Eye (tissue), 1 donor: ENCODE results near the gene PKDCC.
"Not testable (repeated sequence)": the region's sequence is repeated elsewhere in the genome, so short reads cannot be mapped to it uniquely, and the experiment has no call there.

Experiments used
- DNase-seq: peaks from one replicate; pipeline ENCODE4 v3.0.0-alpha.2; 2015

The PKDCC gene

DNA sequence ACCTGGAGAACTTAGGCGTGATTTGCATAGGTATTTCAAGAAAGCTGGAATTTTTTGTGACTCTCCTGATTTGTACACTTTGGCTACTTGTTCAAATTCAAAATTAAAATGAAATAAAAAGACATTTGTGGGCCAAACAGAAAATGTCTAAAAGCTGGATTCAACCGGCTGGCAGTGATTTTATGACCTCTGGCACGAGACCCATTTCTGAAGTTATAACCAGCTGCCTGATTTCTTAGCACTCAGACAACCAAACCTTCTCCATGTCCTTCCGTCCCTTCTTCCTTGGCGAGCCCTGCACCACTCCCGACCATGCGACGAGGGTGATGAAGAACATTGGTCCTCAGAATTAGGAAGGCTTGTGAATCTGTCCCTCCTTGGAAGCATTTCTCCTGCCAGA, 19.7 kb downstream of the PKDCC start:
- no peak for DNase-seq

DNA sequence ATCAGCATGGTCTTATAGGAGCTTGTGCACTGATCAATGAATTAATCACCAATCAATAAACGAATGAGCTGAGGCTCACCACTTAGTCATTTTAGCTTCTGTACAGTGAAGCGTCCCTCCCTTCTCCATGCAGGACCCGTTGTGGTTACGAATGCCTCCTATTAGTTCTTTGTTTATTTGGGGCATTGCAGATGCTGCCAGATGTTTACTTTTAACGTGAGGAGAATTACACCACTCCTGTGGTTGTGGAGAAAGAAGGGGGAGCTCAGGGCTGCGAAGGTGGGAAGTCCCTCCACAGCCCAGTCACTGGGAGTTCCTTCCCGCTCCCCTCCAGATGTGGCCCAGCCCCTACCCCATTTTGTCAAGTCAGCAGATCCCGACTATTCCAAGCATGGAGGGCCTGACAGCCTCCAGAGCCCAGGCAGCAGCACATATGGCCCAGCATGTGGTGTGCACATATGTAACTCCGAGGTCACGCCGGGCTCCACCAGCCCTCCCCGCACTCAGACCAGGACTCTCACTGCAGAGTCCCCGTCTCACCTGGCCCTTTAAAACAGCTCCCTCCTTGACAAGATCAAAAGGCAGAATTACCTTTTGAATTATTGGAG, 20.9 kb downstream of the PKDCC start:
- no peak for DNase-seq

DNA sequence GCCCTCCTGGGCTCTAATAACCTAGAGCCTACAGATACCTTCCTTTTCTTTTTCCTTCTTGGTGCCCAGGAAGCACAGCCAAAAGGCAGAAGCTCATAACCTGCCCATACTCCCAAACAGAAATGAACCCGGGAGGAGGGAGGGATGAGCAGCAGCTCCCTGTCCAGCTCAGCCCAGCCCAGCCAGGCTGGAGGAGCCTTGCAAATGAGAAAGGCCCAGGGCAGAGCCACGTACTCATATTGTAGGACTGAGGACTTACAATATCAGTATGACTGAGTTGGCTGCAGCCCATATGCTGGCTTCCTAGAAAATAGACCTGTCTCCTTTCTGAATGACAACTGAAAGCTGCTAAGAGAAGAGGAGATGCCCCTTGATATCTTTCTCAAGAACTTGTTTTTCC, 21.7 kb downstream of the PKDCC start:
- DNase-seq, result no peak

DNA sequence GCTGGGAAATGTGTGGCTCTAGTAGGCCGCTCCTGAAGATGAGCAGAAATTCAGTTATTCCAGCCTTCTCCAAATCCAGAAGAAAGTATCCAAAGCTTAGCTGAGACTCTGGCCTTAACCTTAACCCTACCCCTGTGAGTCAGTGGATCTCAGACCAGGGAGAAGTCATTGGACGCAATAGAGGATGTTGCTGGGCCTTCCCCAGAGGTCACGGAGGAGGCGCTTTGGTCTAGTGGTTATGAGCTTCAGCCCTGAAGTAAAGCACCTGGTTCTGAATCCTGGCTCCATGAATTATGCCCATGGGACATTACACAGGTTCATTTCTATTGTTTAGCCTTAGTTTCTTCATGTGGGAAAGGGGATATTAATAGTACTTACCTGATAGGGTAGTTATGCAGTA, 24.0 kb downstream of the PKDCC start:
- no peak for DNase-seq

DNA sequence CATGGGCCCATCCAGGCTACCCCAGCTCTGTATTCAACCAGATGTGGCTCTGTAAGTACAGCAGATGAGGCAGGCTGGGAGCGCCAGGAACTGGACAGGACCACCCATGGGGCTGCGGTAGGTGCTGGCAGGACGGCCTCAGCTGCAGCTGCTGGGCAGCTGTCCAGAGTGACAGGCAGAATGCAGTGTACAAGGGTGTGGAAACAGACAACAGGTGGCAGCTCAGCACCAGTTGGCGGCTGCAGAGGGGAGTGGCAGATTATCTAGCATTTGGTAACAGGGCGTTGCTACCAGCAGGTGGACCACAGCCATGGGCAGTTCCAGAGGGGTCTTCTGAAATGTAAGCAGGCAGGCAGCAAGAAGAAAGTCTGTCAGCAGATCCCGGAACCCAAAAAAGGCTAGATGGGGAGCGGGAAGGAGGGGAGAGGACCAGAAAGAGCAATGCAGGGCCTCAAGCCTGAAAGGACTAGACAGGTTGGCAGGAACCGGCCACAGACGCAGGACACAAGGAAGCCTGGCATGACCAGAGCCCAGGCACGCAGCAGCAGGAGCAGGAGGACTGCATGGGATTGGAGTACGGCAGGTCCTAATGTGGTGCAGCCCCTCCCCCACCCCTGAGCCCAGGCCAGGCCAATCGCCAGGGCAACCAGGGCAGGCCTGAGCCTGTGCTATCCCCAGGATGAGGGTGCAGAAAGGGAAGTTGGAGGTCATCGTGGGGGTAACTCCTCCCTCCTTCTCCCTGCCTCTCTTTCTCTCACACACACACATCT, 24.7 kb downstream of the PKDCC start:
- peak; percentile 76 for DNase-seq

DNA sequence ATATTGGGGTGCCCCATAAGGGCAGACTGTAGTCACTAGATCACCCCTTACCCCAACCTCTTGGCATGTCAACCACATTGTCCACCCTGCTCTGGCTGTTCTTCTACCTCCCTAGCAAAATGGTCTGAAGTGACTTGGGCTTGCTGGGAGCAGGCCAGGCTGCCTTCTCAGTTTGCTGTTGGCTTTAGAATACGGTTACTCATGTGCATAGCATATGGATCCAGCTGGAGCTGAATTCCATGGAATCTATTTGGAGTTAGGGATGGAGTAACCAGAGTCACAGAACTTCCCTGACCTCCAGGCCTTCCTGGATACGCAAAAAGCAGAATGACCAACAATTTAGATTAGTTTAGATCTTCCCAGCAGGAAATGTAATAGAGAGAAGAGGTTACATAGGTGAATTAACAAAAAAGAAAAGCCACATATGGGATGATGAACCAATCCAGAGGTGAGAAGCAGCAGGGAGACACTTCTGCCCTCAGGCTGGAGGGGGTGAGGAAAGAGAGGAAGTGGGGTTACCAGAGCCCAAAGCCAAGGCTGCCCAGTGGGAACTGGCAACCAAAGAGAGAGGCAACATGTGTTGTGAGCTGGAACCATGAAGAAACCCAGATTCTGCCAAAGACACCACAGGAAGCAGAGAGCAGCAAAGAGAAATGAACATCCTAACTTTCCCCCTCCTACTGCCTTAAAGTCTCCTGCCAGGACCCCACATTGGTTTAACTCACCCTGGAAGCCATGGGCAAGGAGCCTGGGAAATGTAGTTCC, 26.1 kb downstream of the PKDCC start:
- no peak for DNase-seq

DNA sequence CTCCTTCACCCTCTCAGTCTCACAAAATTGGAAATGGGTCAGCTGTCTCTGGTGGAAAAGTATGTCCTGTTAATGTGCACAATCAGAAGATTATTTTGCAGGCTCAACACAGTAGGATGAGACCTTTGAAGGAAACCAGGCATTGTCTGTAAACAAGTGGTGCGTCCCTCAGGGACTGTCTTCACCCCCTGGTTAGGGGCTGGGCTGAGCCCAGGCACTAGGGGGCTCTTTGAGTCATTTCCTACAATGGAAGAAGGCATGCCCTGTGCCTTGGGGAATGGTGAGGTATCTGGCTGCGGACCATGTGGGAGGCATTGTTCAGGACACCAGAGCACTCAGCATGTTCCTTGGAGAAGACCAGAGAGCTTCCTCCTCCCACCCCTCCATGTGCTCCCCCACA, 26.8 kb downstream of the PKDCC start:
- DNase-seq, result no peak

DNA sequence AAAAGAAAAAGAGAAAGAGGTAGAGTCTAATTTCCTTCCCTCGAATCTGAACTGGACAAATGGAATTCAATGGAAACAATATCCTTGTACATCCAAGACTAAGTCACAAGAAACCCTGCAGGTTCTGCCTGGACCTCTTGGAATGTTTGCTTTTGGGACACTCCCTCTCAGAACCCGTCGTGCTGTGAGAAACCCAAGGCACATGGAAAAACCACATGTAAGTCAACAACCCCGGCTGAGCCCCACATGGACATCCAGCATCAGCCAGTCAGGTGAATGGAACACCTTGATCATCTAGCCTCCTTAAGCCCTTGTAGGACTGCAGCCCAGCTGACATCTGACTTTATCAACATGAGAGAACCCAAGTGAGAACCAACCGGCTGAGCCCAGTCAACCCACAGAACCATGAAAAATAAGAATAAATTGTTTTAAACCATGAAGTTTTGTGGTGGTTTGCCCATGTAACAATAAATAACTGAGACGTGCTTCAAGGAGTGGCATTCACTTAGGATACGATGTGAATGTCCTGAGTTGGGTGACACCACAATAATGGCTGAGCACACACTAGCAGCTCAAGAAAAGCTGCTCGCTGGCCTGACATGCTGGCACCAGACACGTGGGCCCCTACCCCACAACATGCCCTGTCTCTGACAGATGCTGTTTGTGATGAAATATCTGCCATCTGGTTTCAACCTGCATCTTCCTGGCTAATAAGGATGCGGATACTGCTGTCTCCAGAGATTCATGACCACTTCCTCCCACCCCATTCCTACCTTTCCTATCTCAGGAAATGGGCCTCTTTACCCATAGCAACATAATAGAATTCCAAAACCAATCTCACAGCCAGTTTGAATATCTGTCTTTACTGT, 28.8 kb downstream of the PKDCC start:
- DNase-seq, result no peak

DNA sequence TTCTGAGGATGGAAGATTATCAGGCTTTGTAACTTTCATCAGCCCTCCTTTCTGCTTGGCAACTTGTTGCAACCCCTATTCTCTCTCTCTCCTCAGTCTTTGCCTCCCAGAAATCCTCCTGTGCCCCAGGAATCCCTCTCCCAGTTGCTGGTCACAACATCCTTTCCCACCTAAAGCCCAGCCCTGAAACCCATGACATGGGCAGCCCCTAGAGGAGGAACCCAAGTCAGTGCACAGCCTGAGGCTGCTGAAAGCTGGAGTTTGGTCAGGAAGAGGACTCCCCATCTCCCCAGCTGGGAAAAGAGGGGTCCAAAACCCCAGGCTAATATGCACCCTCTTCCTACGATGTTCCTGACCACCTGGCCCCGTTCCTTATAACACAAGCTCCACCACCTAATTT, 29.5 kb downstream of the PKDCC start:
- no peak for DNase-seq

DNA sequence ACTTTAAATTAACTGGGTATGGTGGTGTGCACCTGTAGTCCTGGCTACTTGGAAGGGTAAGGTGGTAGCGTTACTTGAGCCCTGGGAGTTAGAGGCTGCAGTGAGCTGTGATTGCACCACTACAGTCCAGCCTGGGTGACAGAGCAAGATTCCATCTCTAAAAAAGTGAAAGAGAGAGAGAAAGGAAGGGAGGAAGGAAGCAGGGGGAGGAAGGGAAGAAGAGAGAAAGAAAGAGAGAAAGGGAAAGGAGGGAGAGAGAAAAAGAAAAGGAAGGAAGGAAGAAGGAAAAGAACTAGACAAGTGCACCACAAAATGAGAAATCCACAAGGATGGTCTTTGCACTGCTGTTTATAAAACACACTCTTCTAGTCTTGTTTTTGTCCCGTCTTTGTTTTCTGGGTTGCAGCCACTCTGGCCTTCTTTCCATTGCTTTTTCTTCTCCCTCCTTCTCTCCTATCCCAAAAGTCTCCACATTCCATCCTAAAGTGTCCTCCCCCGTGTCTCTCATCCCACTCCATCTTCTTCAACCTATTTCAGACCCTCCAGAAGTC, 32.0 kb downstream of the PKDCC start:
- DNase-seq, result no peak

DNA sequence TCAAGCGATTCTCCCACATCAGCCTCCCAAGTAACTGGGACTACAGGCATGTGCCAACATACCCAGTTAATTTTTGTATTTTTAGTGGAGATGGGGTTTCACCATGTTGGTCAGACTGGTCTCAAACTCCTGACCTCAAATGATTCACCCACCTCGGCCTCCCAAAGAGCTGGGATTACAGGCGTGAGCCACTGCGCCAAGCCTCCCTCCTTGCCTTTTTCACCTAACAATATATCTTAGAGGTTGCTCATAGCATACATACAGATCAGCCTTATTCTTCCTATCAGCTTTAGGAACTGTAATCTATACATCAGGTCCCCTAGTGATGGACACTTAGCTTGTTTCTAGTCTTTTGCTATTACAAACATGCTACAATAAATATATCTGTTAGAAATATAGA, 33.3 kb downstream of the PKDCC start:
- not testable (repeated sequence) for DNase-seq

DNA sequence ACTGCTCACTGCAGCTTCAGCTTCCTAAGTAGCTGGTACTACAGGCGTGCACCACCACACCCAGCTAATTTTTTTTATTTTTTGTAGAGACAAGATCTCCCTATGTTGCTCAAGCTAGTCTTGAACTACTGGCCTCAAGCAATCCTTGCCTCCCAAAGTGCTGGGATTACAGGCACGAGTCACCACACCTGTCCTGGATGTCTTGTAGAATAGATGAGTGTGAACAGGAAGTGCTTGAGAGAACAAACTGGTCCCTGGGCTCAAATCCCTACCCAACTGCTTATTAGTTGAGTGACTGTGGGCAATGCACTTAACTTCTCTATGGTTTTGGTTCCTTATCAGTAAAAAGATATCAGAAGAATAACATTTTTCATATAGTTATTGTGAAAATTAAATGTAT, 34.2 kb downstream of the PKDCC start:
- no peak for DNase-seq

DNA sequence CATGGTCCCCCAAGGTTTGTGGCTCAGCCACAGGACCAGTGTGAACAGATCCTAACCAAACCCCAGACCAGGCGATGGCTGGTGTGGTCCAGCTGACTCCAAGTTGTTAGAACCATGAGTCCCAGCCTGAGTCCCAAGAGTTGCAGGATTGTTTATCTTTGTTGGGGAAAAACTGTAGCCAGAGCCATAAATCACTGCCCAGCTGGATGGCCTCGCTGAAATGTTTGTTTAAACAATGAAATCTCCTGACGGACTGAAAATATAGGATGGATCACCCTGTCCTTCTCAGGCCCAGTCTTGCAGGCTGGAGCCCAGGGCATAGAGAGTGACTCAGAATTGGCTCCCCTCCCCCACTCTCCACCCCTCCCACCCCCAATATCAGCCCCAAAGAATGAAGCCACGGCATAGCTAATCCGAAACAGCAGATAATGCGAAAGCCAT, 36.4 kb downstream of the PKDCC start:
- DNase-seq, result no peak

DNA sequence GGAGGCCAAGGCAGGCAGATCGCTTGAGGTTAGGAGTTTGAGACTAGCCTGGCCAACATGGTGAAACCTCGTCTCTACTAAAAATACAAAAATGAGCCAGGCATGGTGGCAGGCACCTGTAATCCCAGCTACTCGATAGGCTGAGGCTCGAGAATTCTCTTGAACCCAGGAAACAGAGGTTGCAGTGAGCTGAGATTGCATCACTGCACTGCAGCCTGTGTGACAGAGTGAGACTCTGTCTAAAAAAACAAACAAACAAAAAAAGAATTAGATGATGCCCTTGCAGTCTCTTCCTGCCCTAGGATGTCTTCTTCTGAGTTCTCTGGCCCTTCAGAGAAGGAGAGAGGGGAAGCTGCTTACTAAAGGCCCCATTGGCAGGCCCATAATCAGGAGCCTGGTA, 37.2 kb downstream of the PKDCC start:
- DNase-seq, result not testable (repeated sequence)

DNA sequence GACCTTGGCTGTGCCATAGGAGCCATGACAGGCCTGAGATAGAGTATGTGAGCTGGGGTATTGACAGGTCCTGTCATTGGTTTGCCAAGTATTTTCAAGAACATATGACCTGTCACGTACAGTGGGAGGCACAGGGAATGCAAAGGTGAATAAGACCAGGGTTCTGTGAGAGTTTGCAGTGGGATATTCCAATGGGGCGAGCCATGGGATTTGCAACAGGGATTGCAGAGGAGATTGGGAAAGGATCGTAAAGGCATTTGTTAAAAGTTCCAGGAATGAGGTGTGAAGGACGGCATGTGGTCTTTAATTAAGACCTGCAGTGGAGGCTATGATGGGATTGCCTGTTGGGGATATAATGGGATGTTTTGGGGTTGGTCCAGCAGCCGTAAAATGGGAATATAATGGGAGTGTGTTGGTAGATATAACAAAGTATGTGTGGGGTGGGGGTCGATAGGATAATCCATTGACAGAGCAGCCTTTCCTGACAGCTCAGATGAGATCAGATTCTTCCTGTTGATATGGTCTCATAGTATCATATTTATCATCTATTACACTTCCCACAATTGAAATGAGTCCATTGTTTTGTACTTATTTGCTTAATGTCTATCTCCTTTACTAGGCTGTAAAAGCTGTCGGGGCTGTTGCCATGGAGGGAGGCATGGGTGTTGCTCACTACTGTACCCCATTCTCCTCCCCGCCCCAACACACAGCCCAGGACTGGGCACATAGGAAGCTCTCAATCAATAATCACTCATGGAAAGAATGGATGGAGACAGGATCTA, 38.1 kb downstream of the PKDCC start:
- no peak for DNase-seq

DNA sequence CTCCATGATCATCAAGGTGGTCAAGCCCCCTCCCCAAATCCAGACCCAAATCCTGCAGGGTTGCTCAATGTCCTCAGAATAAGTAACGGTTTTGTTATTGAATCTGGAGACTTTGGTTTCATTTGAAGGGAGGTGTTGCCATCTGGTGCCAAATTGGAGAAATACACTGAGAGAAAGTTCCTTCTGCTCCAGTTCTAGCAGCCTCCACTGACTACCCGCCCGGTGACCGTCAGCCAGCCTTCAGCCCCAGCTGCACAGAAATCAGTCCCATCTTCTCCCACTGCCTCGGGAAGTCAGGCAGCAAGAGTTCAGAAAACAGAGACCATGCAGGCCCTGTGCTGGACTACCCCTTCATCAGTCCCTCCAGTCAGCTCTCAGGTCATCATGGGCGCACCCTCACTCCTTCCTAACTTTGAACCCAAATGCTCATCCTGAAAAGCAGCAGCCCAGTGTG, 38.7 kb downstream of the PKDCC start:
- DNase-seq, result peak; percentile 93

DNA sequence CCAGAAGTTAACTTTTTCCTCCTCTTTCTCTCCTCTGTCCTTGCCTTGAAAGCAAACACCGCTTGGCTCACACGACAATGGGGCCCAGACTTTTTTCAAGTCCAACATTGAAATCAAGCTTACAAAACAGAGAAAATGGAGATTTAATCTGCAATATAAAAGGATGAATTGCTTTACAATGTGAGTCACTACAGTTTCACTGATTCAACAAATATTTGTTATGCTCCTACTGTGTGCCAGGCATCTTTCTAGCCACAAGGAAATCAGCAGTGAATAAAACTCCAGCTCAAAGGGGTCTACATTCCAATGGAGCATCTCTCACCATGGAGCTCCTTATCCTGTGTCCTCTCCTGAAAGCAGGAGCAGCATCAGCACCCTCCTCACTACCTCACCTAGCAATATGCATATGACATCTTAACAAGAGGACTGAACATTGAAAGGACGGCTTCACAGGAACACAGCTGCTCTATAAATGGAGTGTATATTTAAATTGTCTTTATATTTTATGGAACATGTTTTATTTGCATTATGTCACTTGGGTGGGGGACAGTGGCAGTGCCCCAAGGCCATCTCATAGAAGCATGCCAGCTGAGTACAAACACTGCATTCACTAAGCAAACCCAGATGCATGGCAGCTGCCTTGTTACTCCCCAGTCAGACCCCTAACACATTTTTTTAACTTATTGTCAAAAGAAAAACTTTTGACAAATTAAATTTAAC, 39.5 kb downstream of the PKDCC start:
- DNase-seq, result no peak

DNA sequence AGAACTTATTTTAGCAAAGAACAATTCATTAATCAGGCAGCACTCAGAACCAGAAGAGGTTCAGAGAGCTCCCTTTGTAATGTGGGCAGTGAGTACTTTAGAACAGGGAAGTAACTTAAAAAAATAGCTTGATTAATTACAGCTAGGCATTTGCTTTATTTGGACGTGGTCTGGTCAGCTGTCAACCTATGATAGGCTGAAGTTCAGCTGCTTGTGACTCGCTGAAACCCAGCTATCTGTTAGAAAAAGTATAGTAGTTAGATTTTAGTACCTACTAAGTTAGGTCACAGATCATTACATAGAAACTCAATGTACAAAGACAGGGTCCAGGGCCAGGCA, 40.0 kb downstream of the PKDCC start:
- DNase-seq, result no peak

DNA sequence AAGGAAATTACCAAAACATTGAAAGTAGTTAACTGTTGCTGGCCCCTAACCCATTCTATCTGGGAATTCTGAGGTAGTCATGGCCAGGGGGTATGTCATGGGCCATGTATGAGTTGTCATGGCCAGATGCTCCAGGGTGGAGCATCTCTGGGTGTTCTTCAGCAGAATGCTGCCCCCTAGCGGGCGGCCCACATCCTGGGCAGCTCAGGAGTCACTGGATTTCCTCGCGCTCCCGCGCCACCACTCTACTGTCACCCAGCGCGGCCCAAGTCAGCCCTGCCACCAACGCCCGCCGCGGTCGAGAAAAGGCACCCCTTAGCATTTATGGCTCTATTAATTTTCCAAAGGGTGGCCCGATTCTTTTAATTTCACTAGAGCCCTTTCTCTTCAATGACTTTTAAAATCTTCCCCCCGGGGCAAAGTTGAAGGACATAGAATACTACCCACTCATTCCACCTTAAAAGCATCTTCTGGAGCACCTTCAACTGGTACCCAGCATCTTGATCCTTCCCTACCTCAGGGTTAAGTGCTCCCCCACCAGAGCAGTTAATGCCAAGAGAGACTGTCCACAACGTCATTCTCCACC, 41.6 kb downstream of the PKDCC start:
- no peak for DNase-seq

DNA sequence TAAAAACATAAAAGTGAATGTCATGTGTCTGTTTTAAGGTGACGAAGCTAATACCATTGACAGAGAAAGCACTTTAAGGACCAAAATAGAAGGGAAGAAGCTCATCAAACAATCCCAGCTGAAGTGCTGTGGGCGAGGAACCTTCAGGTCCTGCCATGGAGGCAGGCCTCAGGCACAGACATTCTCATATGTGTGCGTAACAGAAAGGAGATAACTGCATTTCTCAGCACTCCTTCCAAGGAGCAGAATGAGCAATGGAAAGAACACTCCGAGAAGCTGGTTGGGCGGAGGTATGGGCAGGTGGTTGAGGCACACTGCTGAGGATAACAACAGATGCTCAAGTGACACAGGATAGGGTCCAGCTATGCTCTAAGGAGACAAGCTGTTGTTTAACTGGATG, 42.4 kb downstream of the PKDCC start:
- no peak for DNase-seq

DNA sequence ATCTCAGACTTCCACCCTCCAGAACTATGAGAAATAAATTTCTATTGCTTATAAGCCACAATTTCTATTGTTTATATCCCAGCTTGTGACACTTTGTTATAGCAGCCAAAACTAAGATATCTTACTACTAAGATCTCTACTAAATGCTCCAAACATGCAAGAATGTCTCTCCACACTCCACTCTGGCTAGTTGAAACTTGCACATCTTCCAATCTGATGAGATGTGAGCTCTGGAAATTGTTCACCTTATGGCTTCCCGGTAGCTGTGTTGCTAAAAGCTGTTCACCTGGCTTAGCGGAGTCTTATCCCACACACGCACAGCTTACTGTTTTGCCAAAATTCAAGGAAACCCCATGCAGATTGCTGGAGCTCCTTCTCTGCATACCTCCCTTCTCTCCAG, 43.9 kb downstream of the PKDCC start:
- no peak for DNase-seq
